Measurements from ENCODE around the gene AUTS2.

AUTS2 gene

GRCh38 chr7:70035519-70035918 is 437.2 kb downstream of the AUTS2 start:
- DNase-seq (ENCODE audit: low read depth in 2 of 2): no peak

- DNase-seq (ENCODE audit: low read depth in 2 of 2): no peak
Observed at GRCh38 chr7:70035955-70036354, 437.7 kb downstream of the AUTS2 start.

- DNase-seq (ENCODE audit: low read depth in 2 of 2): no peak
Observed at GRCh38 chr7:70036695-70037094, 438.4 kb downstream of the AUTS2 start.

- no peak for DNase-seq (ENCODE audit: low read depth in 2 of 2)
Observed at GRCh38 chr7:70037171-70037933, 439.1 kb downstream of the AUTS2 start.

GRCh38 chr7:70040051-70040450 is 441.8 kb downstream of the AUTS2 start:
- no peak for DNase-seq (ENCODE audit: low read depth in 2 of 2)

GRCh38 chr7:70040970-70041766 is 442.9 kb downstream of the AUTS2 start:
- no peak for DNase-seq (ENCODE audit: low read depth in 2 of 2)

GRCh38 chr7:70042533-70042932 is 444.3 kb downstream of the AUTS2 start:
- DNase-seq (ENCODE audit: low read depth in 2 of 2): no peak

GRCh38 chr7:70043015-70043538 is 444.8 kb downstream of the AUTS2 start:
- no peak for DNase-seq (ENCODE audit: low read depth in 2 of 2)

GRCh38 chr7:70044064-70044463 is 445.8 kb downstream of the AUTS2 start:
- DNase-seq (ENCODE audit: low read depth in 2 of 2): no peak

- DNase-seq (ENCODE audit: low read depth in 2 of 2): no peak
Observed at GRCh38 chr7:70044525-70044924, 446.2 kb downstream of the AUTS2 start.

- no peak for DNase-seq (ENCODE audit: low read depth in 2 of 2)
Observed at GRCh38 chr7:70044981-70045380, 446.7 kb downstream of the AUTS2 start.

- no peak for DNase-seq (ENCODE audit: low read depth in 2 of 2)
Observed at GRCh38 chr7:70047384-70047783, 449.1 kb downstream of the AUTS2 start.

GRCh38 chr7:70047891-70048448 is 449.7 kb downstream of the AUTS2 start:
- no peak for DNase-seq (ENCODE audit: low read depth in 2 of 2)

GRCh38 chr7:70051726-70052125 is 453.5 kb downstream of the AUTS2 start:
- DNase-seq (ENCODE audit: low read depth in 2 of 2): no peak

- no peak for DNase-seq (ENCODE audit: low read depth in 2 of 2)
Observed at GRCh38 chr7:70052691-70053090, 454.4 kb downstream of the AUTS2 start.

- DNase-seq (ENCODE audit: low read depth in 2 of 2): no peak
Observed at GRCh38 chr7:70053421-70053820, 455.1 kb downstream of the AUTS2 start.

- no peak for DNase-seq (ENCODE audit: low read depth in 2 of 2)
Observed at GRCh38 chr7:70053989-70054388, 455.7 kb downstream of the AUTS2 start.

GRCh38 chr7:70056363-70056762 is 458.1 kb downstream of the AUTS2 start:
- no peak for DNase-seq (ENCODE audit: low read depth in 2 of 2)

GRCh38 chr7:70060298-70061068 is 462.2 kb downstream of the AUTS2 start:
- DNase-seq (ENCODE audit: low read depth in 2 of 2): no peak

GRCh38 chr7:70063371-70063770 is 465.1 kb downstream of the AUTS2 start:
- DNase-seq (ENCODE audit: low read depth in 2 of 2): no peak

- DNase-seq (ENCODE audit: low read depth in 2 of 2): no peak
Observed at GRCh38 chr7:70063927-70064326, 465.7 kb downstream of the AUTS2 start.

- DNase-seq (ENCODE audit: low read depth in 2 of 2): no peak
Observed at GRCh38 chr7:70066844-70067243, 468.6 kb downstream of the AUTS2 start.
